ENCODE data around the gene MRPS26.

The MRPS26 gene

GRCh38 chr20:3077618-3078134 is 31.8 kb downstream of the MRPS26 start:
- Histone ChIP-seq H3K36me3 (ENCODE audit: control insufficient read depth, insufficient read depth, low read length) (no peaks in the 10 kb centered on the region), H3K27me3 (replicated peaks; ENCODE audit: control insufficient read depth, insufficient read depth, low read length) (no peaks in the 10 kb centered on the region; the same call in 1 of the 2 replicates), H3K4me3 (replicated peaks; ENCODE audit: low read depth, low read length) (no peak overlapping the region)
- no peak for TF ChIP-seq CTCF (IDR thresholded peaks at IDR 0.05; ENCODE audit: insufficient read depth, low read length, poor library complexity, severe bottlenecking)
- DNase-seq (ENCODE audit: extremely low read depth, insufficient read length), result no peak

- Histone ChIP-seq H3K27me3 (replicated peaks; ENCODE audit: control insufficient read depth, insufficient read depth, low read length) (peaks cover 4% of the 10 kb centered on the region; the same call in 1 of the 2 replicates), H3K36me3 (ENCODE audit: control insufficient read depth, insufficient read depth, low read length) (no peaks in the 10 kb centered on the region), H3K4me3 (replicated peaks; ENCODE audit: low read depth, low read length) (no peak overlapping the region)
- TF ChIP-seq CTCF (IDR thresholded peaks at IDR 0.05; ENCODE audit: insufficient read depth, low read length, poor library complexity, severe bottlenecking), result no peak
- no peak for DNase-seq (ENCODE audit: extremely low read depth, insufficient read length)
Observed at GRCh38 chr20:3080939-3081388, 35.1 kb downstream of the MRPS26 start.

GRCh38 chr20:3081641-3082040 is 35.8 kb downstream of the MRPS26 start:
- no peak for DNase-seq (ENCODE audit: extremely low read depth, insufficient read length)
- peaks cover 4% of the 10 kb centered on the region; the same call in 1 of the 2 replicates for H3K27me3 ChIP-seq (replicated peaks; ENCODE audit: control insufficient read depth, insufficient read depth, low read length)
- no peak overlapping the region for H3K4me3 ChIP-seq (replicated peaks; ENCODE audit: low read depth, low read length)
- H3K36me3 ChIP-seq (ENCODE audit: control insufficient read depth, insufficient read depth, low read length), result no peaks in the 10 kb centered on the region
- TF ChIP-seq CTCF (IDR thresholded peaks at IDR 0.05; ENCODE audit: insufficient read depth, low read length, poor library complexity, severe bottlenecking), result no peak

GRCh38 chr20:3082306-3082951 is 36.6 kb downstream of the MRPS26 start:
- peaks cover 4% of the 10 kb centered on the region; the same call in 1 of the 2 replicates for H3K27me3 ChIP-seq (replicated peaks; ENCODE audit: control insufficient read depth, insufficient read depth, low read length)
- H3K36me3 ChIP-seq (ENCODE audit: control insufficient read depth, insufficient read depth, low read length), result no peaks in the 10 kb centered on the region
- no peak for DNase-seq (ENCODE audit: extremely low read depth, insufficient read length)
- H3K4me3 ChIP-seq (replicated peaks; ENCODE audit: low read depth, low read length), result no peak overlapping the region
- TF ChIP-seq CTCF (IDR thresholded peaks at IDR 0.05; ENCODE audit: insufficient read depth, low read length, poor library complexity, severe bottlenecking), result no peak

DNA sequence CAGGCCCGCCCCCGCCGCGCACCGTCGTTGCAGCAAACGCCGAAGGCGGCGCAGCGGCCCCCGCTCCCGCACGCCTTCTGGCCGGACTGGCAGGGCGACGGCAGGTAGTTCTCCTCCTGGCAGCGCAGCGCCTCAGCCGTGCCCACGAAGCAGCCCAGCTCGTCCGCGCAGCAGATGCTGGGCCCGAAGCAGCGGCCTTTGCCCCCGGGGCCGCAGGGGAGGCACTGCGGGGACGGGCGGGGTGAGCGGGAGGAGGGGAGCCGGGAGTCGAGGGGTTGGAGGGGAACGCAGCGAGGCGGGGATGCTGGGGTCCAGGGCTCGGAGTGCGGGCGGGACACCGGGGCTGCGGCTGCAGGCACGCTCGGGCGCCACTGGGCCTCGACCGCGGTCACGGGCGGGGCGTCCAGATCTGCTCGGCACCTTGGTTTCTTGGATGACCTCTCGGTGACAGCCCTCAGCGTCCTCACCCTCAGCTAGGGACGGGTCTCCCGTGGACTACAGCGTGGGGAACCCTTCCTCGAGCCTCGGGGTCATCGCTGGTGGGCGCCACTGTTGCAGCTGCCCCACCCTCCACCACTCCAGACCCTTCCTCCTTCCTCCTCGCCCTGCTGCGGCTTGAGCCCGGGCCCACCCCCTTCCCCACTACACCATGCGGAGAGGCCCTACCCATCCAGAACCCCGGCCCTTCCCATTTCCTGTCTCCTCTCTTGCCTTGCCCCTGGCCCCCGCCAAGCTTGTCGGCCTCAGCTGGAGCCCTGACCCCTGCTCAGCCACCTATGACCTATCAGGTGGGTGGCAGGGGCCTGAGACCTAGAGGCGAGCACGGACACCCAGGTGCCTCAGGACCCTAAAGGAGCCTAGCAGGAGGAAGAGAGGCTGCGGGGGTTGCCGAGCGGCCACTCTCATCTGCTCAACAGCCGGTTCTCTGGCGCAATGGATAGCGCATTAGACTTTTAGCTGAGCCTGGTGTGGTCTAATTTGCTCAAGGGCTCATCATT is 37.4 kb downstream of the MRPS26 start:
- no peaks in the 10 kb centered on the region for H3K36me3 ChIP-seq (ENCODE audit: control insufficient read depth, insufficient read depth, low read length)
- H3K27me3 ChIP-seq (replicated peaks; ENCODE audit: control insufficient read depth, insufficient read depth, low read length), result peaks cover 4% of the 10 kb centered on the region; the same call in 1 of the 2 replicates
- no peak for DNase-seq (ENCODE audit: extremely low read depth, insufficient read length)
- H3K4me3 ChIP-seq (replicated peaks; ENCODE audit: low read depth, low read length), result no peak overlapping the region
- no peak for TF ChIP-seq CTCF (IDR thresholded peaks at IDR 0.05; ENCODE audit: insufficient read depth, low read length, poor library complexity, severe bottlenecking)
